Nephron progenitor cell (in vitro differentiated cells): ENCODE data around the gene ZMYND8.
A peak's percentile ranks its signal among the peaks of the same experiment; 100 is the strongest.

Source experiments
- DNase-seq: peaks from one replicate; pipeline ENCODE4 v3.0.0; 2021
- H3K27ac Mint-ChIP-seq: 2 replicates; pipeline ENCODE4 v1.8.0; 2021; ENCODE audit warnings: mild to moderate bottlenecking, moderate library complexity, mixed read lengths
- H3K27me3 Mint-ChIP-seq: 2 replicates; pipeline ENCODE4 v1.8.0; 2021; ENCODE audit warnings: mild to moderate bottlenecking, low read depth, mixed read lengths; ENCODE audit not compliant: poor library complexity
- H3K36me3 Mint-ChIP-seq: 2 replicates; pipeline ENCODE4 v1.8.0; 2021; ENCODE audit warnings: low read depth, mixed read lengths
- H3K4me1 Mint-ChIP-seq: 2 replicates; pipeline ENCODE4 v1.8.0; 2021; ENCODE audit warnings: mixed read lengths
- H3K4me3 Mint-ChIP-seq: 2 replicates; pipeline ENCODE4 v1.8.0; 2021; ENCODE audit warnings: mild to moderate bottlenecking, moderate library complexity, mixed read lengths
- H3K9me3 Mint-ChIP-seq: 2 replicates; pipeline ENCODE4 v1.8.0; 2021; ENCODE audit warnings: mild to moderate bottlenecking, moderate library complexity, mixed read lengths
- TF ChIP-seq, protein P1 (sequence below): fragments of 200-600 bp; sonication (generic); IDR thresholded peaks from 2 replicates; pipeline ENCODE4 v1.5.0; 2021; ENCODE audit warnings: antibody characterized with exemption

ZMYND8 gene

GRCh38 chr20:47228654-47229053, 127.8 kb downstream of the ZMYND8 start:
- H3K27ac Mint-ChIP-seq: no peak overlapping the region
- peaks cover 75% of the 10 kb centered on the region for H3K36me3 Mint-ChIP-seq
- no peak overlapping the region for H3K4me3 Mint-ChIP-seq
- peaks cover 16% of the 10 kb centered on the region for H3K4me1 Mint-ChIP-seq
- H3K27me3 Mint-ChIP-seq: no peaks in the 10 kb centered on the region
- H3K9me3 Mint-ChIP-seq: no peaks in the 10 kb centered on the region
- DNase-seq: no peak
- TF ChIP-seq, protein P1, sequence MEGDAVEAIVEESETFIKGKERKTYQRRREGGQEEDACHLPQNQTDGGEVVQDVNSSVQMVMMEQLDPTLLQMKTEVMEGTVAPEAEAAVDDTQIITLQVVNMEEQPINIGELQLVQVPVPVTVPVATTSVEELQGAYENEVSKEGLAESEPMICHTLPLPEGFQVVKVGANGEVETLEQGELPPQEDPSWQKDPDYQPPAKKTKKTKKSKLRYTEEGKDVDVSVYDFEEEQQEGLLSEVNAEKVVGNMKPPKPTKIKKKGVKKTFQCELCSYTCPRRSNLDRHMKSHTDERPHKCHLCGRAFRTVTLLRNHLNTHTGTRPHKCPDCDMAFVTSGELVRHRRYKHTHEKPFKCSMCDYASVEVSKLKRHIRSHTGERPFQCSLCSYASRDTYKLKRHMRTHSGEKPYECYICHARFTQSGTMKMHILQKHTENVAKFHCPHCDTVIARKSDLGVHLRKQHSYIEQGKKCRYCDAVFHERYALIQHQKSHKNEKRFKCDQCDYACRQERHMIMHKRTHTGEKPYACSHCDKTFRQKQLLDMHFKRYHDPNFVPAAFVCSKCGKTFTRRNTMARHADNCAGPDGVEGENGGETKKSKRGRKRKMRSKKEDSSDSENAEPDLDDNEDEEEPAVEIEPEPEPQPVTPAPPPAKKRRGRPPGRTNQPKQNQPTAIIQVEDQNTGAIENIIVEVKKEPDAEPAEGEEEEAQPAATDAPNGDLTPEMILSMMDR: no peak

DNA sequence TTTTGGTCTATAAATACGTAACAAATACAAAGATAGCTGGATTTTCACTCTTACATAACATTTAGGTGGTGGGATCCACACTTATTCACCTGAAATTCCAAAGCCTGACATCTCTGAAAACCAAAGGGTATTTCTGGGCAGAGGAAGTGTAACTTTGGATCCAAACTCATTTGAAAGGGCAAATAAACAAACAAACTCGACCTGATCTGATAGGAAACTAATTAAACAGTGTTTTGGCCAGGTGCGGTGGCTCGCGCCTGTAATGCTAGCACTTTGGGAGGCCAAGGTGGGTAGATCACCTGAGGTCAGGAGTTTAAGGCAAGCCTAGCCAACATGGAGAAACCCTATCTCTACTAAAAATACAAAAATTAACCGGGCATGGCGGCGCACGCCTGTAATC, 128.9 kb downstream of the ZMYND8 start:
- no peaks in the 10 kb centered on the region for H3K9me3 Mint-ChIP-seq
- H3K27me3 Mint-ChIP-seq: no peaks in the 10 kb centered on the region
- peaks cover 16% of the 10 kb centered on the region for H3K4me1 Mint-ChIP-seq
- no peak for DNase-seq
- peaks cover 78% of the 10 kb centered on the region for H3K36me3 Mint-ChIP-seq
- TF ChIP-seq, protein P1: no peak
- peak overlapping the region; percentile 74 for H3K27ac Mint-ChIP-seq
- H3K4me3 Mint-ChIP-seq: no peak overlapping the region

DNA sequence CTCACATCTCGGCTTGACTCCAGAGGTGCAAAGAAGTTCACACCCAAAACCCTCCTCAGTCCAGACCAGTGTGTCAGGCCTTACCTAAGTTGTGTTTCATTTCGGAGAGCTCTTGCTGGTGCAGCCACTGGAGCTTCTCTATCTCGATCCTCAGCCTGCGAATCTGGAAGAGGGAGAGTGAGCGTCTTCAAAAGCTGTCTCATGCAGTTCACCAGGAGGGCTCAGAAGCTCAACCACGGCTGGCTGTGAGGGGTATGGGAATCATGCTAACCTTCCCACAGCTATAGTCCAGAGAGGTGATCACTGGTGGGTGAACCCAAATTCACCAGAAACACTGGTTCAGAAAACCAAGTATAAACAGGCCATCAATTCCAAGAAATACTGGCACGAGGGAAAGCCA, 129.4 kb downstream of the ZMYND8 start:
- no peak overlapping the region for H3K27ac Mint-ChIP-seq
- H3K9me3 Mint-ChIP-seq: no peaks in the 10 kb centered on the region
- DNase-seq: no peak
- peaks cover 80% of the 10 kb centered on the region for H3K36me3 Mint-ChIP-seq
- H3K4me3 Mint-ChIP-seq: no peak overlapping the region
- no peaks in the 10 kb centered on the region for H3K27me3 Mint-ChIP-seq
- TF ChIP-seq, protein P1: no peak
- peaks cover 16% of the 10 kb centered on the region for H3K4me1 Mint-ChIP-seq

DNA sequence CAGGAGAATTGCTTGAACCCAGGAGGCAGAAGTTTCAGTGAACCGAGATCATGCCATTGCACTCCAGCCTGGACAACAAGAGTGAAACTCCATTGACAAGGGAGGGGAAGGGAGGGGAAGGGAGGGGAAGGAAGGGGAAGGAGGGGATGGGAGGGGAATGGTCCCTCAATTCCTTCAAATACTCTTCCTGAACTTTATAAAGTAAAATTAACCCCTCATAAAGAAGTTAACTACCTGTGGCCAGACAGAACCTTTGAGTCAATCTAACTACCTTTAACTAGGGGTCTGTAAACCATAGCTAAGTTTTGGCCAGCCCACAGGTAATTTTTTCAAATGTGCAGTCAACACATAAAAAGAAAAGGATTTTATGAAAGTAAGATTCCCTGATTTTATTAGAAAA, 131.0 kb downstream of the ZMYND8 start:
- peaks cover under 1% of the 10 kb centered on the region for H3K4me1 Mint-ChIP-seq
- no peaks in the 10 kb centered on the region for H3K27me3 Mint-ChIP-seq
- H3K36me3 Mint-ChIP-seq: peaks cover 79% of the 10 kb centered on the region
- TF ChIP-seq, protein P1: no peak
- DNase-seq: no peak
- no peak overlapping the region for H3K4me3 Mint-ChIP-seq
- H3K27ac Mint-ChIP-seq: peak overlapping the region; percentile 73
- no peaks in the 10 kb centered on the region for H3K9me3 Mint-ChIP-seq

- no peaks in the 10 kb centered on the region for H3K4me1 Mint-ChIP-seq
- H3K27me3 Mint-ChIP-seq: no peaks in the 10 kb centered on the region
- H3K36me3 Mint-ChIP-seq: peaks cover 84% of the 10 kb centered on the region
- no peaks in the 10 kb centered on the region for H3K9me3 Mint-ChIP-seq
- no peak overlapping the region for H3K27ac Mint-ChIP-seq
- H3K4me3 Mint-ChIP-seq: no peak overlapping the region
- TF ChIP-seq, protein P1: no peak
- no peak for DNase-seq
These were observed 131.6 kb downstream of the ZMYND8 start for GRCh38 chr20:47224857-47225256.

- no peak overlapping the region for H3K27ac Mint-ChIP-seq
- TF ChIP-seq, protein P1: no peak
- no peak for DNase-seq
- H3K9me3 Mint-ChIP-seq: no peaks in the 10 kb centered on the region
- H3K4me1 Mint-ChIP-seq: no peaks in the 10 kb centered on the region
- peaks cover 84% of the 10 kb centered on the region for H3K36me3 Mint-ChIP-seq
- no peak overlapping the region for H3K4me3 Mint-ChIP-seq
- no peaks in the 10 kb centered on the region for H3K27me3 Mint-ChIP-seq
These were observed 132.2 kb downstream of the ZMYND8 start for GRCh38 chr20:47224300-47224791.
